HG03135 (cell line): ENCODE data around the gene CISD1.
"Not testable (repeated sequence)": the region's sequence is repeated elsewhere in the genome, so short reads cannot be mapped to it uniquely, and the experiment has no call there.

Experiments used
- ATAC-seq: cut with Tn5 transposase; IDR thresholded peaks from one replicate; pipeline ENCODE4 v1.9.1; 2021; ENCODE audit warnings: mild to moderate bottlenecking, moderate library complexity; ENCODE audit not compliant: unreplicated experiment

The CISD1 gene

DNA sequence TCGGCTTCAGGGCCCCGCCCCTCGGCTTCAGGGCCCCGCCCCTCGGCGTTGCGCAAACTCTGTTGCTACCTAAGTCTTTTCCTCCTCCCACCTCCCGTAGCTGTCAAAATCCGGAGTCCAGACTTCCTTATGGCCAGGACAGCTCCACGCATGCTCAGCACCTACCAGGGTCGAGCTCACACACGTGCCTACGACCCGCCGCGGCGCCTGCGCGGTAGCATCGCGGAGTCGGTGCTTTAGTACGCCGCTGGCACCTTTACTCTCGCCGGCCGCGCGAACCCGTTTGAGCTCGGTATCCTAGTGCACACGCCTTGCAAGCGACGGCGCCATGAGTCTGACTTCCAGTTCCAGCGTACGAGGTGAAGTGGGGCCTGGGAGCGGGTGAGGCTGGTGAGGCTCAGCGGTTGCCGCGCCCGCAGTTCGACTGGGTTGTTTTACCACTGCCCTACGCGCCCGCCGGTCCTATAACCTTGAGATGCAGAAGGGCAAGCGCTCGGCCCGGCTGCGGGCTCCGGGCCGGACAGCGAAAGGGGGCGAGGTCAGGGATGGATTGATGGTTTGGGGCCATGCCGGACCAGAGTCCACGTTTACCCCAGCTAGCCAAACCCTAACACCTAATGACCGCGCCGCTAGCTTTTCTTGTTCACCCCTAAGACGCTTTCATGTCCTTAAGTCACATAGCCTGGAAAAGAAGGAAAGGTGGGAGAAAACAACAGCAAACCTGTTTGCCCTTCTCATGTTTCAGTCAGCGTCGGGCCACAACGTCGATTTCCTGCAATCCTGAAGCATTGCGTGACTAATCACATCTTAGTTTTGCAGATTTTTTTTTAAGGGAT is at the start of gene CISD1:
Gene CISD1, plus strand, starts transcription at position 217 of the 836 bp plus-strand sequence. Its CDS starts 112 bp downstream, at position 329.
- ATAC-seq: peak; percentile 67

DNA sequence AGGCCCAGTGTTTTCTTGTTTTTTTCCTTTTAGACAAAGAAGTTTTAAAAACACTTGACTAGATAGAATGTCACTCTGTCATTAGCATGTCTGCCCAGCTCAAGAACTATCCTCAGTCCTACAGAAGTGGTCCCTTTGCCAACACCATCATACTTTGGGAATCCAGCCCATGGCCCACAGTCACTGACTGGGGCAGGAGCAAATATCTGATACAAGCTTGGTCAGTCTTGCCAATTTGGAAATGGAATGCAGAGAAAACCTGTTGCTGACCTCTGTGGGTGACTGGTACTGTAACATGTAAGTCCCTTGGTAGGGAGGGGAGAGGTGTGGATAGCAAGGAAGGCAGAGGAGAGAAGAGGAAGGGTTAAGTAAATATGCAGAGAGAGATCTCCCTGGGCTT is 49.1 kb upstream of the CISD1 start:
- no peak for ATAC-seq

DNA sequence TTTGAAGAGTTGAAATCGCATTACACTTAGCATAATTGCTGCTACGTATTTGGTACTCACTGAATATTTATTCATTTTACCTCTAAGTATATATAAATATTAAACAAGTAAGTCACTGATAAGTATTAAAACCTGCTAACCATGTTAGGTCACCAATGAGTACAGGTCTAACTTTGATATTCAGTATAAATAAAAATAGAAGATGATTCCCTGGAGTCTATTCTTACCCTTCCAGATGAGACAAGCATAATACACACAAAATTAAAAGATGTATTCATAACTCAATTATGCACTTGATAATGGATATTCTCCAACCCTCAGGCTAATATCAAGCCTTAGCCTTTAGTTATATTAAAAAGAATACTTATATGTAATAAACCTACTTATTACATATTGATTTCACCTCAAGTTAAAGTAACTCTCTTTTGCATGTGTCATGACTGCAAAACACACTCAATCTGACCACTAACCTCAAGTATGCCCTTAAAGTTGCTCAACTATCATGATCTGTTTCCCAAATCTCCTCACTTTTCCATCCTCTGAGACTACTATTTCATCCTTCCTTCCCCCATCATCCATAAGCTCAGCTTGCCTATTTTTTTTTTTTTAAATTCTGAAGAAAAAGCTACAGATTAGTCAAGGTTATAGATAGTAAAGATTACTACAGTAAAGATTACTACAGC is 48.1 kb upstream of the CISD1 start:
- no peak for ATAC-seq

DNA sequence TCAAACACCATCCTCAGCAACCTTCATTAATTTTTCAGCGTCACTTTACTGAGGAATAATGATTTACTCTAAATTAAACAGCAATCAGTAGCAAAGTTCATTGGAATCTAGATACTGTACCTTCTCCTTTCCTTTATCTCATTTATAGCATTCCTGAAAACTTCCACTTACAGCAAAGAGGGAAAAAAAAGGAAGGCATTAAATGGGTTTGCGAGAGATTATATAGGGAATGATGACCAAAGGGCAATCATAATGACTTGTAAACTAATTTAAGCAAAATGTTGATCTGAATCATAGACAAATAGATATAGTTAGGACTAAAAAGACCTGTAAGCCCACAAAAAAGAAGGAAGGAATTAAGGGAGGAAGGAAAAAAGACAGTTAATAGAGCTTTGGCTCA is 43.3 kb upstream of the CISD1 start:
- no peak for ATAC-seq

DNA sequence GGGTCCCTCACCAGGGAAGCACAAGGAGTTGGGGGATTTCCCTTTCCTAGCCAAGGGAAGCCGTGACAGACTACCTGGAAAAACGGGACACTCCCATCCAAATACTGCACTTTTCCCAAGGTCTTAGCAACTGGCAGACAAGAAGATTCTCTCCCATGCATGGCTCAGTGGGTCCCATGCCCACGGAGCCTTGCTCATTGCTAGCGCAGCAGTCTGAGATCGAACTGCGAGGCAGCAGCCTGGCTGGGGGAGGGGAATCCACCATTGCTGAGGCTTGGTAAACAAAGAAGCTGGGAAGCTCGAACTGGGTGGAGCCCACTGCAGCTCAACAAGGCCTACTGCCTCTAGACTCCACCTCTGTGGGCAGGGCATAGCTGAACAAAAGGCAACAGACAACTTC is 39.1 kb upstream of the CISD1 start:
- not testable (repeated sequence) for ATAC-seq

DNA sequence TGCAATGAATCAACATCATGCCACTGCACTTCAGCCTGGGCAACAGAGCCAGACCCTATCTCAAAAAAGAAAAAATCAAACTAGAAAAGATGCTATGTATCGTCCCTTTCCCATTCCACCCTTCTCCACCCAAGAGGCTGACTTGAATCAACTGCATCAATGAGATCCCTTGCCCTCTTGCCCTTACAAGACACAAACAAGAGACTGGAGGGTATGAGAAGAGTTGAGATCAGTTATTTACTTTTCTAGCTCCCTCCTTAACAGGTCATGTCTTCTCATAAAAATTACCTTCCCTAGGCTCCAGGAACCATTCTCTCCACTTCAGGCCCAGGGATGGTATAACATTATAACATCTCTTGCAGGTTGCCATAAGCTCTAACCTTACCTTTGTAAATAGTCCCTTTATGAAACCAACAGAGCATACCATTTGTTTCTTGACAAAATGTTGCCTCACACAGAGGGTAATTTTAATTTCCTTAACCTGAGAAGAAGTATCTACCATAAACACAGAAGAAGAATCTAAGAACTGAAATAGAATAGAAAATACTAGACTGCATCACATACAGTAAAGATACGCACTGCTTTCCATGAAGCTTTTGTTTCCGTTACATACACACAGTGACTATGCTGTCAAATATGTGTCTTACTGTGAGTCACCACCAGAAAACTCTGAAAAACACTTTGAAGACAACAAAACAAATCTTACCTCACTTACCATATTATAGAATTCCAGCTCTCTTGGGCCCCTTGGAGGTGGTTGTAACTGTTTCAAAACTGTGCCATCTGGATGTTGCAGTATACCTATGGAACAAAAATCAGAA is 31.7 kb upstream of the CISD1 start:
- ATAC-seq: no peak

DNA sequence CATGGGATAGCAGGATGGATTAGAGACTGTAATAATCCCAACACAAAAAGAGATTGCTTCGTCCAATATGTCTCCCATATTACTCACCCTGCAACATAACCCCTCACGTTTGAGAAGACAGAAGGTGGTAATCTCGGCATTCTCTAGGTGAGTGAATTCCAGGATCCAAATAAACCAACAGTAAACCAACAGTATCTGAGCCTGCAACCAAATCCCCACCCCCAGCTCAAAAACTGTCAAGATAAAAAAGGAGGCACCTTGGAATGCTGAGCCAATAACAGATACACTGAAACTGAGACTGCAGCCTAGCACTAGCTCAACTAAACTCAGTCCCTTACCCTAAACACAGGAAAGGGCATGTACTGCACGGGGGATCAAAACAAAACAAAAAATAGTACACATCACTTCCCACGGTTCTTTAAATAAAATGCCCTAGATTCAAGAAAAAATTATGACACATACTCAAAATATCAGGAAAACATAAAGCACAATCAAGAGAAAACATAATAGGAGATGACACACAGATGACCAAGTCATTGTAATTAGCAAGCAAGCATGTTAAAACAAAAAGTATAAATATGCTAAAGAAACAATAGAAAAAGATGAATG is 29.3 kb upstream of the CISD1 start:
- ATAC-seq: no peak

DNA sequence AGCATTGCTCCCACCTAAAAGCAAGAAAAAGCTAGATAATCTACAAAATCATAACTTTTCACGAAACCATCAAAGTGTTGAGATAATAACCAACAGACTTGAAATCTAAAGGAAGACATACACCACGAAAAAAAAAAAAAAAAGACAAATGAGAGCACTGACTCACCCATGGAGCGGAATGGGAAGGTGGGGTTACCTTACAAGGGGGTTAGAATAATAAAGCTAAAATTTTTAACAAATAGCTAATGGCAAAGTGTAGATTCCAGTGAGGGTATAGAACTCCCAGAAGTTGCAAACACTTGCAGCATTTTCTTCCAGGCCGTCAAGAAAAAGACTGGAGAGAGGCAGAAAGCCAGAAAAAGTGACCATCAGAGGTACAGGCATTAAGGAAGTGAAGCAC is 28.4 kb upstream of the CISD1 start:
- no peak for ATAC-seq

DNA sequence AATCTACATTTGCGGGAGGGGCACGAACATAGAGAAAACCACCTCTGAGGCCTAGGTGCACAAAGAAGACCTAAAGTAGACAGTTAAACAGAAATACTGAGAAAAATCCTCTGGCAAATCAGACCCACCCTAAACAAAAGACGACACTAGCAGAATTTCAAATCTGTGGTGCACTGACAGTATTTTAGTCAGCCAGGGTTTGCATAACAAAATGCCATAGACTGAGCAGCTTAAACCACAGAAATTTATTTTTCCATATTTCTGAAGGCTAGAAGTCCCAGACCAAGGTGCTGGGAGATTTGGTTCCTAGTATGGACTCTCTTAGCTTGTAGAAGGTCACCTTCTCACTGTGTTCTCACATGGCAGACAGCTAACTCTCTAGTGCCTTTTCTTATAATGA is 27.6 kb upstream of the CISD1 start:
- no peak for ATAC-seq

DNA sequence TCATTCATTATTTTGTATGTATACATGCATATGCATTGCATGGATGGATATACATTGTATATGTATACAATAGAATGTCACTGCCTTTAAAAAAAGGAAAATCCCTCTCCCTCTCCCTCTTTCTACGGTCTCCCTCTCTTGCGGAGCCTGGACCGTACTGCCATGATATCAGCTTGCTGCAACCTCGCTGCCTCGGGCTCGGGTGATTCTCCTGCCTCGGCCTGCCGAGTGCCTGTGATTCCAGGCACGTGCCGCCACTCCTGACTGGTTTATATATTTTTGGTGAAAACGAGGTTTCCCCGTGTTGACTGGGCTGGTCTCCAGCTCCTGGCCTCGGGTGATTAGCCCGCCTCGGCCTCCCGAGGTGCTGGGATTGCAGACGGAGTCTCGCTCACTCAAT is 25.7 kb upstream of the CISD1 start:
- no peak for ATAC-seq

DNA sequence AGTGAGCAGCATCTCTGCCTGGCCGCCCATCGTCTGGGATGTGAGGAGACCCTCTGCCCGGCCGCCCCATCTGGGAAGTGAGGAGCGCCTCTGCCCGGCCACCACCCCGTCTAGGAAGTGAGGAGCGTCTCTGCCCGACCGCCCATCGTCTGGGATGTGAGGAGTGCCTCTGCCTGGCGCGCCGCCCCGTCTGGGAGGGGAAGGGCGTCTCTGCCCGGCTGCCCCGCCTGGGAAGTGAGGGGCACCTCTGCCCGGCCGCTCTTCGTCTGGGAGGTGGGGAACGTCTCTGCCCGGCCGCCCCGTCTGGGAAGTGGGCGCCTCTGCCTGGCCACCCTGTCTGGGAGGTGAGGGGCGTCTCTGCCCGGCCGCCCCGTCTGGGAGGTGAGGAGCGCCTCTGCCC is 25.2 kb upstream of the CISD1 start:
- not testable (repeated sequence) for ATAC-seq

DNA sequence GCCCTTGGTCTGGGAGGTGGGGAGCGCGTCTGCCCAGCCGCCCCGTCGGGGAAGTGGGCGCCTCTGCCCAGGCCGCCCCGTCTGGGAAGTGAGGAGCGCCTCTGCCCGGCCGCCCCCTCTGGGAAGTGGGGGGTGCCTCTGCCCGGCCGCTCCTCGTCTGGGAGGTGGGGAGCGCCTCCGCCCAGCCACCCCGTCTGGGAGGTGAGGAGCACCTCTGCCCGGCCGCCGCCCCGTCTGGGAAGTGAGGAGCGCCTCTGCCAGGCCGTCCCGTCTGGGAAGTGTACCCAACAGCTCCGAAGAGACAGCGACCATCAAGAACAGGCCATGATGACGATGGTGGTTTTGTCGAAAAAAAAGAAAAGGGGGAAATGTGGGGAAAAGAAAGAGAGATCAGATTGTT is 24.7 kb upstream of the CISD1 start:
- not testable (repeated sequence) for ATAC-seq

DNA sequence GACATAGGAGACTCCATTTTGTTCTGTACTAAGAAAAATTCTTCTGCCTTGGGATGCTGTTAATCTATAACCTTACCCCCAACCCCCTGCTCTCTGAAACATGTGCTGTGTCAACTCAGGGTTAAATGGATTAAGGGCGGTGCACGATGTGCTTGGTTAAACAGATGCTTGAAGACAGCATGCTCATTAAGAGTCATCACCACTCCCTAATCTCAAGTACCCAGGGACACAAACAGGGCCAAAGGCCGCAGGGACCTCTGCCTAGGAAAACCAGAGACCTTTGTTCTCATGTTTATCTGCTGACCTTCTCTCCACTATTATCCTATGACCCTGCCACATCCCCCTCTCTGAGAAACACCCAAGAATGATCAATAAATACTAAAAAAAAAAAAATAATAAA is 24.3 kb upstream of the CISD1 start:
- not testable (repeated sequence) for ATAC-seq

DNA sequence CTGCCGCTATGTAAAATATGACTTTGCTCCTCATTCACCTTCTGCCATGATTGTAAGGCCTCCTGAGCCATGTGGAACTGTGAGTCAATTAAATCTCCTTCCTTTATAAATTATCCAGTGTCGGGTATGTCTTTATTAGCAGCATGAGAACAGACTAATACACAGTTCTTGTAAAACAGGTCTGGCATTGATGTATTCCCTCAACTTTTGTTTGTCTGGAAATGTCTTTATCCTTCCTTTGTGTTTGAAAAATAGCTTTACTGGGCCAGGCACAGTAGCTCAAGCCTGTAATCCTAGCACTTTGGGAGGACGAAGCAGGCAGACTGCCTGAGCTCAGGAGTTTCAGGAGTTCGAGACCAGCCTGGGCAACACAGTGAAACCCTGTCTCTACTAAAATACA is 15.8 kb upstream of the CISD1 start:
- no peak for ATAC-seq

DNA sequence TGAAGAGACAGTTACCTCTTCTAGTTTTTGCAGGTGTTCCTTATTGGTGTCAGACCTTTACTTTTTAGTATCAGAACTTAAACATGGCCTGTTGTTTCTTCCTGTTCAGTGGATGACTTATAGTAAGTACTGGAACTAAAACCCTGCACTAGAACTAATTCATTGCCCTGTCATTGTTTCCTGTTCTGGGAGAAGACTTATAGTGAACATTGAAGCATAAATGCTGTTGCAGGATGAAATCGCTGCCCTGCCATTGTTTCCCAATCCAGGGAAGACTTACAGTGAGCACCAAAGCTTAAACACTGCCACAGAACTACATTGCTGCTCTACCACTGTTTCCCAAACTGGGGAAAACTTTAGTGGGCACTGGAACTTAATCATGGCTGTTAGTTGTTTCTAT is 14.3 kb upstream of the CISD1 start:
- ATAC-seq: no peak

DNA sequence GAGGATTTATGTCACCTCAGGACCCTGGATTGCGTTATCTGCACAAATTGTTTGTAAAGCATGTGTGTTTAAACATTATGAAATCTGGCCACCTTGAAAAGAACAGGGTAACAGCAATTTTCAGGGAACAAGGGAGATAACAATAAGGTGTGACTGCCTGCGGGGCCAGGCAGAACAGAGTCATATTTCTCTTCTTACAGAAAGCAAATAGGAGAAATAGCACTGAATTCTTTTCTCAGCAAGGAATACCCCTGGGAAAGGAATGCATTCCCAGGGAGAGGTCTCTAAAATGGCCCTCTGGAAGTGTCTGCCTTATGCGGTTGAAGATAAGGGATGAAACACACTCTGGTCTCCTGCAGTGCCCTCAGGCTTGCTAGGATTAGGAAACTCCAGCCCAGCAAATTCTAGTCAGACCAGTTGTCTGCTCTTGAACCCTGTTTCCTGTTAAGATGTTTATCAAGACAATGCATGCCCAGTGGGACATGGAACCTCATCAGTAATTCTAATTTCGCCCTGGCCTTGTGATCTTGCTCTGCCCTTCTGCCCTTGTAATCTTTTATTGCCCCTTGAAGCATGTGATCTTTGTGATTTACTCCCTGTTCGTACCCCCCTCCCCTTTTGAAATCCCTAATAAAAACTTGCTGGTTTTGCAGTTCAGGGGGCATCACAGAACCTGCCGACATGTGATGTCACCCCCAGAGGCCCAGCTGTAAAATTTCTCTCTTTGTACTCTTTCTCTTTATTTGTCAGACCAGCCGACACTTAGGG is 12.8 kb upstream of the CISD1 start:
- ATAC-seq: not testable (repeated sequence)

DNA sequence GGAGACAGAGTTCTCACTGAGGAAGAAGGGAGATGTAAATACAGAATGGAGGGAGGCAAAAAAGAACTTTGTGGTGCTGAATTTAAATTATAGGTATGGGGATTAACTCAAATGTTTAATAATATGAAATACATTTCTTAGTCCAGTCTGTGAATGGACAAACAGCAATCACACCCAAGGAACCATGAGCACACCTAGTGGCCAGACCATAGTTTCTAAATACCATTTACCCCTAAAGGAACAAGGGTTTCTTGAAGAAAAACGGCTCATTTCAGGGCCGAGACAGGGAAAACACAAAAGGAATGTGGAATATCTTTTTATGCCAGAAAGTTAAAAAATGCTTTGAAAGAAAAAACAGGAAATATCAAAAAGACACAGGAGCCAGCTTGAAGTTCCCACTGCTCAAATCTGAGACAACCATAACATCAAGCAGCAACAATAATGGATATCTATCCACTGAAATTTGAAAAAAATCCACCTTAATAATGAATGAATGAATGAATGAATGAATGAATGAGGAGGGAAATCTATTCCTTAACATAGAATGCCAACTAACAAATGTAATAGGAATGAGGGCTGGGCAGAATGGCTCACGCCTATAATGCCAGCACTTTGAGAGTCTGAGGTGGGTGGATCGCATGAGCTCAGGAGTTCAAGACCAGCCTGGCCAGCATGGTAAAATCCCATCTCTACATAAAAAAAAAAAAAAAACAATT is 9.8 kb upstream of the CISD1 start:
- no peak for ATAC-seq

DNA sequence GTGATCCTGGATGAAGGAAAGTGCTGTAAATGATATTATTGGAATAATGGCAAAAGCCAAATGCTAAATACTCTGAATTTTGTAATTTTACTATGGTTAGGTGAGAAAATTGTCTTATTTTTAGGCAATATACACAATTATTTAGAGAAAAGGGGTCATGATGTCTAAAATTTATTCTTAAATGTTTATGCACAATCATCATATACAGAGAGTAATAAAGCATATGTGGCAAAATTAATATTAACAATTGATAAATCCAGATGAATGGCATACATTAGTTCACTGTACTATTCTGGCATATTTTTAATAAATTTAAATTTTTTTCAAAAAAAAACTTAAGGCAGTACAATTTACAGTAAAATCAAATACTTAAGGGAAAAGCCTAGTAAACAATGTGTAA is 8.6 kb upstream of the CISD1 start:
- no peak for ATAC-seq

DNA sequence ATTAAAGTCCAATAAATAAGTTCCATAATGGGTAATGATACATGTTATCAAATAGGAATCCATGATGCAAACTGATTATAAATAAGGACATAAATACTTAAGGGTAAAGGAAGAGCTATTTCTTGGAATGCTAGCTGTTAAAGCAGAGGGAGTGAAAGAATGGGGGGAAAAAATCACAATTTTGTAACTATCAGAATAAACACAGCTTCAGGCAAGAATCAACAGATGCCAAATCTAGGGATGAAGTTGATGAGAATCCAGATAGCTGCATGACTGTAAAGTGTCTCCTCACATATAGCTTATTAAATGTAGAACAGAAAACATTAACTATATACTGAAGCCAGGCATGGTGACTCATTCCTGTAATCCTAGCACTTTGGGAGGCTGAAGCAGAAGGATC is 6.2 kb upstream of the CISD1 start:
- ATAC-seq: no peak

DNA sequence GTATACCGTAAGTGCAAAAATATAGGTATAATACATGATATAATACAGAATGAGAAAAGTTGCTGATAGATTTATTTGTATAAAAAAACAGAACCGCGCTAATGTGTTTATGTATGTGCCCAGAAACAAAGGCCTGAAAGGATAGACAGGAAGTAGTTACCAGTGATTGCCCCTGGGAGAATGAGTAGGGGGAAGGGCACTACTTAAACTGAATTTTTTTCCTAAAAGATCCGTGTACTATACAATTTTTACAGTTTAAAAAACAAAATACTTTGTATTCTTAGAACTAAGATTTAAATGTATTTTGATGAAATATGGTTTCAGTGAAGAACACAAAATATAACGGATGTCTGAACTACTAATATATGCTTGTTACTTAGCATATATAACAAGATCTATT is 4.2 kb upstream of the CISD1 start:
- no peak for ATAC-seq
